CD14-positive monocyte (primary cell): Measurements from ENCODE around the gene CNOT6. TPM values are rescaled to one million over a fixed set of nuclear protein-coding genes. Genes with fewer than 3 reads are reported as not detected.

ENCODE experiments used
- DNase-seq, 3 donors: peaks; one replicate each; pipeline ENCODE4 v3.0.0-alpha.2; 2011 to 2022
- H2AFZ ChIP-seq: 2 replicates; pipeline ENCODE4 v1.6.0; 2012; ENCODE audit warnings: mild to moderate bottlenecking, low read depth, low read length, inconsistent platforms; ENCODE audit not compliant: insufficient read depth, poor library complexity, severe bottlenecking
- H3K27ac ChIP-seq, 2 donors: 1 replicate in 1 of 2; 2 replicates in 1 of 2; pipeline ENCODE4 v1.5.1; 2012 to 2013; ENCODE audit warnings: low read length in 2 of 2, control low read depth in 1 of 2, inconsistent platforms in 1 of 2, low read depth in 1 of 2, mild to moderate bottlenecking in 1 of 2
- H3K27me3 ChIP-seq, 2 donors: one replicate each; pipeline versions ENCODE4 v1.6.0 to v1.6.1; 2011 to 2013; ENCODE audit warnings: low read length in 2 of 2; ENCODE audit not compliant: control insufficient read depth in 2 of 2, insufficient read depth in 2 of 2
- H3K36me3 ChIP-seq, 2 donors: replicated peaks in 1 of 2; 1 replicate in 1 of 2; 2 replicates in 1 of 2; pipeline versions ENCODE4 v1.5.1 to v1.6.1; 2012 to 2013; ENCODE audit warnings: low read length in 2 of 2, control low read depth in 1 of 2, inconsistent platforms in 1 of 2, mild to moderate bottlenecking in 1 of 2; ENCODE audit not compliant: insufficient read depth in 2 of 2, control insufficient read depth in 1 of 2
- H3K4me1 ChIP-seq, 2 donors: 1 replicate in 1 of 2; 2 replicates in 1 of 2; pipeline versions ENCODE4 v1.5.1 to v1.6.1; 2012 to 2013; ENCODE audit warnings: low read length in 2 of 2, control low read depth in 1 of 2, inconsistent platforms in 1 of 2, mild to moderate bottlenecking in 1 of 2, moderate library complexity in 1 of 2; ENCODE audit not compliant: insufficient read depth in 2 of 2, control insufficient read depth in 1 of 2
- H3K4me2 ChIP-seq: replicated peaks from 2 replicates; pipeline ENCODE3; 2012; ENCODE audit warnings: low read length, moderate library complexity, mild to moderate bottlenecking; ENCODE audit not compliant: poor library complexity, severe bottlenecking; ENCODE audit errors: extremely low read depth
- H3K4me3 ChIP-seq, 3 experiments: fragments of 200-600 bp in 1 of 3; sonication (generic) in 1 of 3; replicated peaks in 1 of 3; 1 replicate in 2 of 3; 2 replicates in 1 of 3; pipeline ENCODE4 v1.5.1; 2011 to 2013; ENCODE audit warnings: low read length in 3 of 3, mild to moderate bottlenecking in 3 of 3, control low read depth in 2 of 3, low read depth in 2 of 3, inconsistent platforms in 1 of 3, moderate library complexity in 1 of 3
- H3K79me2 ChIP-seq: 2 replicates; pipeline ENCODE4 v1.6.0; 2012; ENCODE audit warnings: mild to moderate bottlenecking, control low read depth, inconsistent platforms, low read length, moderate library complexity; ENCODE audit not compliant: insufficient read depth
- H3K9ac ChIP-seq: 2 replicates; pipeline ENCODE4 v1.6.0; 2017; ENCODE audit warnings: low read length, mild to moderate bottlenecking; ENCODE audit not compliant: insufficient read depth, poor library complexity, severe bottlenecking
- H3K9me3 ChIP-seq, 2 donors: replicated peaks in 1 of 2; 1 replicate in 1 of 2; 2 replicates in 1 of 2; pipeline versions ENCODE4 v1.5.1 to v1.6.1; 2012 to 2013; ENCODE audit warnings: low read length in 2 of 2, control low read depth in 1 of 2; ENCODE audit not compliant: control insufficient read depth in 1 of 2, insufficient read depth in 1 of 2
- H4K20me1 ChIP-seq: 2 replicates; pipeline ENCODE4 v1.6.0; 2012; ENCODE audit warnings: mild to moderate bottlenecking, low read length, control low read depth, moderate library complexity; ENCODE audit not compliant: insufficient read depth
- H3K27ac Mint-ChIP-seq, 7 donors: one replicate each; pipeline ENCODE4 v1.8.0; 2020; ENCODE audit warnings: mild to moderate bottlenecking in 7 of 7, mixed read lengths in 7 of 7, moderate library complexity in 6 of 7, inconsistent platforms in 2 of 7
- H3K27me3 Mint-ChIP-seq, 3 donors: one replicate each; pipeline ENCODE4 v1.8.0; 2021 to 2022; ENCODE audit warnings: low read depth in 3 of 3, mild to moderate bottlenecking in 3 of 3, mixed read lengths in 3 of 3, moderate library complexity in 3 of 3, inconsistent platforms in 1 of 3
- H3K36me3 Mint-ChIP-seq, 2 donors: one replicate each; pipeline ENCODE4 v1.8.0; 2020; ENCODE audit warnings: mixed read lengths in 2 of 2, inconsistent platforms in 1 of 2, mild to moderate bottlenecking in 1 of 2
- H3K4me1 Mint-ChIP-seq: one replicate; pipeline ENCODE4 v1.8.0; 2020; ENCODE audit warnings: mild to moderate bottlenecking, mixed read lengths
- H3K4me3 Mint-ChIP-seq, 2 donors: one replicate each; pipeline ENCODE4 v1.8.0; 2020; ENCODE audit warnings: mild to moderate bottlenecking in 2 of 2, mixed read lengths in 2 of 2, moderate library complexity in 1 of 2
- H3K9me3 Mint-ChIP-seq, 7 donors: one replicate each; pipeline ENCODE4 v1.8.0; 2020 to 2022; ENCODE audit warnings: mixed read lengths in 7 of 7, mild to moderate bottlenecking in 6 of 7, moderate library complexity in 6 of 7, inconsistent platforms in 2 of 7
- WGBS: methylation state at CpG from one replicate; pipeline ENCODE4 v1.1.5; 2013; ENCODE audit warnings: missing lambda C conversion rate; ENCODE audit not compliant: insufficient coverage; 5-methylcytosine and 5-hydroxymethylcytosine counted together
- intact Hi-C, 2 donors: fragments of 100-400 bp; cut with micrococcal nuclease; formaldehyde crosslinking; loops; one replicate each; pipeline versions ENCODE4 v1.15.0 to v1.15.1; 2023
- polyA plus RNA-seq, 3 donors: library from polyadenylated mRNA; depleted of rRNA in 1 of 3; unstranded in 2 of 3; stranded (reverse) in 1 of 3; fragments of 300-500 nt in 2 of 3; fragments of >200 nt in 1 of 3; fragmentation: Illumina TruSeq in 2 of 3; gene quantifications; 1 replicate in 2 of 3; 2 replicates in 1 of 3; pipeline ENCODE4 v1.2.3, GENCODE V29; 2012 to 2021
- TF ChIP-seq, protein P1 (sequence below): fragments of 200-600 bp; IDR thresholded peaks from one replicate; pipeline ENCODE4 v1.8.0; 2022; ENCODE audit warnings: antibody characterized with exemption, mild to moderate bottlenecking

CNOT6 gene
- polyA plus RNA-seq, 3 donors, result 4.8 to 9.5 (median 7.7) TPM

- no peak overlapping the region for H3K4me2 ChIP-seq
- no peak overlapping the region for H3K9ac ChIP-seq
- Mint-ChIP-seq H3K4me1 (no peaks in the 10 kb centered on the region), H3K36me3 (peaks cover 0 to 2% of the 10 kb centered on the region in 2 donors), H3K4me3 (no peak overlapping the region), H3K9me3 (peaks cover 0 to 3% (median 0%) of the 10 kb centered on the region in 7 donors), H3K27me3 (peaks cover 17 to 25% (median 19%) of the 10 kb centered on the region in 3 donors), H3K27ac (peak overlapping the region in 1 of 7 donors; percentile 61)
- H3K27ac ChIP-seq, result no peak overlapping the region
- H3K79me2 ChIP-seq, result no peaks in the 10 kb centered on the region
- TF ChIP-seq, protein P1, sequence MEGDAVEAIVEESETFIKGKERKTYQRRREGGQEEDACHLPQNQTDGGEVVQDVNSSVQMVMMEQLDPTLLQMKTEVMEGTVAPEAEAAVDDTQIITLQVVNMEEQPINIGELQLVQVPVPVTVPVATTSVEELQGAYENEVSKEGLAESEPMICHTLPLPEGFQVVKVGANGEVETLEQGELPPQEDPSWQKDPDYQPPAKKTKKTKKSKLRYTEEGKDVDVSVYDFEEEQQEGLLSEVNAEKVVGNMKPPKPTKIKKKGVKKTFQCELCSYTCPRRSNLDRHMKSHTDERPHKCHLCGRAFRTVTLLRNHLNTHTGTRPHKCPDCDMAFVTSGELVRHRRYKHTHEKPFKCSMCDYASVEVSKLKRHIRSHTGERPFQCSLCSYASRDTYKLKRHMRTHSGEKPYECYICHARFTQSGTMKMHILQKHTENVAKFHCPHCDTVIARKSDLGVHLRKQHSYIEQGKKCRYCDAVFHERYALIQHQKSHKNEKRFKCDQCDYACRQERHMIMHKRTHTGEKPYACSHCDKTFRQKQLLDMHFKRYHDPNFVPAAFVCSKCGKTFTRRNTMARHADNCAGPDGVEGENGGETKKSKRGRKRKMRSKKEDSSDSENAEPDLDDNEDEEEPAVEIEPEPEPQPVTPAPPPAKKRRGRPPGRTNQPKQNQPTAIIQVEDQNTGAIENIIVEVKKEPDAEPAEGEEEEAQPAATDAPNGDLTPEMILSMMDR, result no peak
- DNase-seq, result no peak
- intact Hi-C loops, result no loop called here
- H2AFZ ChIP-seq, result no peak overlapping the region
- 96% methylated on average over 11 of the region's 12 CpGs for WGBS
- H4K20me1 ChIP-seq, result no peaks in the 10 kb centered on the region
- H3K4me1 ChIP-seq, result peaks cover 0 to 7% of the 10 kb centered on the region in 2 donors
- no peaks in the 10 kb centered on the region for H3K9me3 ChIP-seq
- H3K27me3 ChIP-seq, result peaks cover 0 to 9% of the 10 kb centered on the region in 2 donors
- H3K4me3 ChIP-seq, result no peak overlapping the region
- H3K36me3 ChIP-seq, result no peaks in the 10 kb centered on the region
Measured at GRCh38 chr5:180596115-180596667, 102.0 kb downstream of the CNOT6 start.

DNA sequence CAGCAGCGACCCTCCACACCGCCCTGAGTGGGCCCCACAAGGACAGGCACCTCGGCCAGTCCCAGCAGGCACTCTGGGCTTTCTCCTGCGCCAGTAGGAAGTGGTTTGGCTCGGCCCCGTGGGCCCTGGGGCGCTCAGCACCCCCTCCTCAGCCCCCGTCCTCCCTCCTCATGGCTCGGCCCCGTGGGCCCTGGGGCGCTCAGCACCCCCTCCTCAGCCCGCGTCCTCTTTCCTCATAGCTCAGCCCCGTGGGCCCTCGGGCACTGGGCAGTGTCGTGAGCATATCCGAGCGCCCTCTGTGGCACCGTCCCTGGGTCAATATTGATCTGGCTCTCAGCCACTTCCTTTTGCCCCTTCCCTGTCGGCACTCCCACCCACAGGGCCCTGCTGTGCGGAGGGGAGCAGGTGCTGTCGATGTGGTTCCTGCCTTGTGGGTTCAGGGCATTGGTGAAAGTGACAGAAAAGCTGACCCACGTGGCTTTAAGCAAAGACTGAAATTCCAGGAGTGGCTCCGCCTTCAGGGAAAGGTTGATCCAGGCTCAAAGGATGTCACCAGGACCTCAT is 102.6 kb downstream of the CNOT6 start:
- Histone ChIP-seq H4K20me1 (no peaks in the 10 kb centered on the region), H3K27ac (no peak overlapping the region), H3K4me2 (no peak overlapping the region), H3K4me3 (no peak overlapping the region), H3K79me2 (no peaks in the 10 kb centered on the region), H3K27me3 (peaks cover 0 to 9% of the 10 kb centered on the region in 2 donors), H3K36me3 (no peaks in the 10 kb centered on the region), H3K9ac (no peak overlapping the region), H3K9me3 (no peaks in the 10 kb centered on the region), H2AFZ (no peak overlapping the region), H3K4me1 (peaks cover 0 to 2% of the 10 kb centered on the region in 2 donors)
- Mint-ChIP-seq H3K9me3 (peaks cover 0 to 3% (median 0%) of the 10 kb centered on the region in 7 donors), H3K4me3 (no peak overlapping the region), H3K27me3 (peaks cover 17 to 20% (median 19%) of the 10 kb centered on the region in 3 donors), H3K4me1 (no peaks in the 10 kb centered on the region), H3K27ac (no peak overlapping the region), H3K36me3 (peaks cover 0 to 2% of the 10 kb centered on the region in 2 donors)
- intact Hi-C loops, result no loop called here
- 69% methylated on average over 16 of the region's 24 CpGs for whole genome bisulfite sequencing
- no peak for DNase-seq
- TF ChIP-seq, protein P1, result no peak
